ENCODE data around the gene THAP10. TPM values are rescaled to one million over a fixed set of nuclear protein-coding genes. Genes with fewer than 3 reads are reported as not detected.
"Not testable (repeated sequence)": the region's sequence is repeated elsewhere in the genome, so short reads cannot be mapped to it uniquely, and the experiment has no call there.

Gene THAP10
- total RNA-seq, 1 donor = 0.10 TPM

- Histone ChIP-seq H3K4me3 (ENCODE audit: low read length) (no peak overlapping the region), H3K9me3 (ENCODE audit: low read depth, low read length) (peaks cover 20% of the 10 kb centered on the region), H3K4me1 (ENCODE audit: insufficient read depth, low read length) (no peaks in the 10 kb centered on the region), H3K27me3 (ENCODE audit: insufficient read depth, low read length) (no peaks in the 10 kb centered on the region)
Measured at GRCh38 chr15:70907784-70908471, 15.7 kb upstream of the THAP10 start.

GRCh38 chr15:70906842-70907241 lies 14.6 kb upstream of the THAP10 start:
- H3K4me1 ChIP-seq (ENCODE audit: insufficient read depth, low read length) = no peaks in the 10 kb centered on the region

GRCh38 chr15:70902107-70902506 lies 9.9 kb upstream of the THAP10 start:
- H3K9me3 ChIP-seq (ENCODE audit: low read depth, low read length) = peaks cover 3% of the 10 kb centered on the region
- H3K27me3 ChIP-seq (ENCODE audit: insufficient read depth, low read length) = peaks cover 3% of the 10 kb centered on the region
- no peaks in the 10 kb centered on the region for H3K4me1 ChIP-seq (ENCODE audit: insufficient read depth, low read length)
- H3K4me3 ChIP-seq (ENCODE audit: low read length) = no peak overlapping the region

More at GRCh38 chr15:70906842-70907241, 14.6 kb upstream of the THAP10 start:
- Histone ChIP-seq H3K4me3 (ENCODE audit: low read length) (no peak overlapping the region), H3K9me3 (ENCODE audit: low read depth, low read length) (peaks cover 20% of the 10 kb centered on the region), H3K27me3 (ENCODE audit: insufficient read depth, low read length) (no peaks in the 10 kb centered on the region)

- peak overlapping the region; percentile 55 for H3K4me3 ChIP-seq (ENCODE audit: low read length)
- peaks cover 12% of the 10 kb centered on the region for H3K27me3 ChIP-seq (ENCODE audit: insufficient read depth, low read length)
- H3K4me1 ChIP-seq (ENCODE audit: insufficient read depth, low read length) = peaks cover 18% of the 10 kb centered on the region
- no peaks in the 10 kb centered on the region for H3K9me3 ChIP-seq (ENCODE audit: low read depth, low read length)
Measured at GRCh38 chr15:70892912-70893560, 803 bp upstream of the THAP10 start.

GRCh38 chr15:70882361-70882760 lies 9.9 kb downstream of the THAP10 start:
- no peak overlapping the region for H3K4me3 ChIP-seq (ENCODE audit: low read length)
- peaks cover 6% of the 10 kb centered on the region for H3K27me3 ChIP-seq (ENCODE audit: insufficient read depth, low read length)
- no peaks in the 10 kb centered on the region for H3K4me1 ChIP-seq (ENCODE audit: insufficient read depth, low read length)
- no peaks in the 10 kb centered on the region for H3K9me3 ChIP-seq (ENCODE audit: low read depth, low read length)

- no peaks in the 10 kb centered on the region for H3K9me3 ChIP-seq (ENCODE audit: low read depth, low read length)
- H3K4me1 ChIP-seq (ENCODE audit: insufficient read depth, low read length) = no peaks in the 10 kb centered on the region
- H3K4me3 ChIP-seq (ENCODE audit: low read length) = no peak overlapping the region
- peaks cover 5% of the 10 kb centered on the region for H3K27me3 ChIP-seq (ENCODE audit: insufficient read depth, low read length)
Measured at GRCh38 chr15:70880781-70881180, 11.5 kb downstream of the THAP10 start.

- Histone ChIP-seq H3K9me3 (ENCODE audit: low read depth, low read length) (no peaks in the 10 kb centered on the region), H3K4me3 (ENCODE audit: low read length) (no peak overlapping the region), H3K27me3 (ENCODE audit: insufficient read depth, low read length) (no peaks in the 10 kb centered on the region), H3K4me1 (ENCODE audit: insufficient read depth, low read length) (no peaks in the 10 kb centered on the region)
Measured at GRCh38 chr15:70879401-70879800, 12.8 kb downstream of the THAP10 start.

GRCh38 chr15:70876683-70877082 lies 15.6 kb downstream of the THAP10 start:
- no peaks in the 10 kb centered on the region for H3K9me3 ChIP-seq (ENCODE audit: low read depth, low read length)
- H3K4me3 ChIP-seq (ENCODE audit: low read length) = no peak overlapping the region
- peaks cover 5% of the 10 kb centered on the region for H3K27me3 ChIP-seq (ENCODE audit: insufficient read depth, low read length)
- H3K4me1 ChIP-seq (ENCODE audit: insufficient read depth, low read length) = no peaks in the 10 kb centered on the region

GRCh38 chr15:70876011-70876410 lies 16.2 kb downstream of the THAP10 start:
- Histone ChIP-seq H3K4me3 (ENCODE audit: low read length) (no peak overlapping the region), H3K4me1 (ENCODE audit: insufficient read depth, low read length) (no peaks in the 10 kb centered on the region), H3K27me3 (ENCODE audit: insufficient read depth, low read length) (peaks cover 5% of the 10 kb centered on the region), H3K9me3 (ENCODE audit: low read depth, low read length) (no peaks in the 10 kb centered on the region)

GRCh38 chr15:70875001-70875782 lies 17.0 kb downstream of the THAP10 start:
- peaks cover 5% of the 10 kb centered on the region for H3K27me3 ChIP-seq (ENCODE audit: insufficient read depth, low read length)
- H3K9me3 ChIP-seq (ENCODE audit: low read depth, low read length) = no peaks in the 10 kb centered on the region
- no peaks in the 10 kb centered on the region for H3K4me1 ChIP-seq (ENCODE audit: insufficient read depth, low read length)
- no peak overlapping the region for H3K4me3 ChIP-seq (ENCODE audit: low read length)

GRCh38 chr15:70873232-70874054 lies 18.8 kb downstream of the THAP10 start:
- Histone ChIP-seq H3K27me3 (ENCODE audit: insufficient read depth, low read length) (peaks cover 5% of the 10 kb centered on the region), H3K9me3 (ENCODE audit: low read depth, low read length) (no peaks in the 10 kb centered on the region), H3K4me3 (ENCODE audit: low read length) (no peak overlapping the region), H3K4me1 (ENCODE audit: insufficient read depth, low read length) (no peaks in the 10 kb centered on the region)

GRCh38 chr15:70871490-70871889 lies 20.7 kb downstream of the THAP10 start:
- not testable (repeated sequence) for H3K9me3 ChIP-seq (ENCODE audit: low read depth, low read length); H3K4me1 ChIP-seq (ENCODE audit: insufficient read depth, low read length); H3K27me3 ChIP-seq (ENCODE audit: insufficient read depth, low read length); H3K4me3 ChIP-seq (ENCODE audit: low read length)

- no peak overlapping the region for H3K4me3 ChIP-seq (ENCODE audit: low read length)
- no peaks in the 10 kb centered on the region for H3K4me1 ChIP-seq (ENCODE audit: insufficient read depth, low read length)
- no peaks in the 10 kb centered on the region for H3K9me3 ChIP-seq (ENCODE audit: low read depth, low read length)
- peaks cover 5% of the 10 kb centered on the region for H3K27me3 ChIP-seq (ENCODE audit: insufficient read depth, low read length)
Measured at GRCh38 chr15:70870051-70870450, 22.2 kb downstream of the THAP10 start.

- H3K9me3 ChIP-seq (ENCODE audit: low read depth, low read length) = no peaks in the 10 kb centered on the region
- no peak overlapping the region for H3K4me3 ChIP-seq (ENCODE audit: low read length)
- peaks cover 5% of the 10 kb centered on the region for H3K27me3 ChIP-seq (ENCODE audit: insufficient read depth, low read length)
- no peaks in the 10 kb centered on the region for H3K4me1 ChIP-seq (ENCODE audit: insufficient read depth, low read length)
Measured at GRCh38 chr15:70869346-70869745, 22.9 kb downstream of the THAP10 start.
